ENCODE data around the gene FDX1.
"Not testable (repeated sequence)": the region's sequence is repeated elsewhere in the genome, so short reads cannot be mapped to it uniquely, and the experiment has no call there.

The FDX1 gene

DNA sequence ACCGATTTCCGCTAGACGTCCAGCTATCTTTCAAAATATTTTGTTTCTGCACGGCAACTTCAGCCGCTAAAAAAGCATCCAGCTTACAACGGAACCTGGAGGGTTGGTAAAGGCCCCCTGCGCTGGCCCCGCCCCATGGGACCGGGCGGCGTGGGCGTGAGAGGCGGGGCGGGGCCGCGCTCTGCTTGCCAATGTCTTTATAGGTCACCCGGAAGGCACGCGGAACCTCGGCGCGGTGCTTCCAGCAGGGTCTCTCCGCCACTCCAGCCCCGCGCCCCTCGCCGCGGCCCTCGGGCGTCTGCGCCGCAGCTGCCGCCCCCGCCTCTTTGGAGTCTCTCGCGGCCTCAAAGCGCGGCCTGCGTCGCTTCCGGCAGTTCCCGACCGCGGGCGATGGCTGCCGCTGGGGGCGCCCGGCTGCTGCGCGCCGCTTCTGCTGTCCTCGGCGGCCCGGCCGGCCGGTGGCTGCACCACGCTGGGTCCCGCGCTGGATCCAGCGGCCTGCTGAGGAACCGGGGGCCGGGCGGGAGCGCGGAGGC is at the start of gene FDX1:
Gene FDX1, plus strand, starts transcription at position 218 of the 536 bp plus-strand sequence. Its CDS starts 173 bp downstream, at position 391.
- peak; percentile 92 for DNase-seq

- no peak for DNase-seq
These were observed 48.7 kb upstream of the FDX1 start for GRCh38 chr11:110380836-110381622.

- DNase-seq = not testable (repeated sequence)
These were observed 41.5 kb upstream of the FDX1 start for GRCh38 chr11:110388231-110388630.

DNA sequence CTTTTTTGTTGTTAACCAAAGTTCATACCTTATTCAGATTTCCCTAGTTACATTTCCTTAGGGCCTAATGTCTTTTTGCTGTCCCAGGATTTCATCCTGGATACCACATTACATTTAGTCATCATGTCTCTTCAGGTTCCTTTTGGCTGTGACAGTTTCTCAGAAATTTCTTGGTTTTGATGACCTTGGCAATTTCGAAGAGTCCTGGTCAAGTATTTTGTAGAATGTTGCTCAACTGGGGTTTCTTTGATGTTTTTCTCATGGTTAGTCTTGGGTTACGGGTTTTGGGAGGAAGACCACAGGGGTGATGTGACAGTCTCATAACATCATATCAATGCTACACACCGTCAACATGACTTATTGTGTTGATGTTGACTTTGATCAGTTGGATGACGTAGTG is 39.8 kb upstream of the FDX1 start:
- no peak for DNase-seq

GRCh38 chr11:110392056-110392455 is 37.7 kb upstream of the FDX1 start:
- DNase-seq = no peak

DNA sequence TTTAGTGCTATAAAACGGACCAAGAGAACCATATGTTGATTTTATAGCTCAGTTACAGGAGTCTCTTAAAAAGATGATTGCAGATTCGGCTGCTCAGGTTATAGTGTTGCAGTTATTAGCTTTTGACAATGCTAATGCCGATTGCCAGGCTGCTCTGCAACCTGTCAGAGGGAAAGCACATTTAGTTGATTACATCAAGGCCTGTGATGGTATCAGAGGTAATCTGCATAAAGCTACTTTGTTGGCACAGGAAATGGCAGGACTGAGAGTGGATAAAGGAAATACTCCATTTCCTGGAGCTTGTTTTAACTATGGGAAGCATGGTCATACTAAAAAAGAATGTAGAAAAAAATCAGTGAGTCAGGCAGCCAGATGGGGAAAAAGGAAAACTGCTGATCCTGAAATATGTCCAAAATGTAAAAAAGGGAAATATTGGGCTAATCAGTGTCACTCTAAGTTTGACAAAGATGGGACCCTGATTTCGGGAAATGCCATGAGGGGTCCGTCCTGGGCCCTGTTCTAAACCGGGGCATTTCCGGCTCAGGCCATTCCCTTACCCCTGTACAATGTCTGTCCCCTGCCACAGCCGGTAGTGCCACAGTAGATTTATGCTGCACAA is 32.0 kb upstream of the FDX1 start:
- DNase-seq = not testable (repeated sequence)

GRCh38 chr11:110403585-110403984 is 26.2 kb upstream of the FDX1 start:
- DNase-seq = not testable (repeated sequence)

DNA sequence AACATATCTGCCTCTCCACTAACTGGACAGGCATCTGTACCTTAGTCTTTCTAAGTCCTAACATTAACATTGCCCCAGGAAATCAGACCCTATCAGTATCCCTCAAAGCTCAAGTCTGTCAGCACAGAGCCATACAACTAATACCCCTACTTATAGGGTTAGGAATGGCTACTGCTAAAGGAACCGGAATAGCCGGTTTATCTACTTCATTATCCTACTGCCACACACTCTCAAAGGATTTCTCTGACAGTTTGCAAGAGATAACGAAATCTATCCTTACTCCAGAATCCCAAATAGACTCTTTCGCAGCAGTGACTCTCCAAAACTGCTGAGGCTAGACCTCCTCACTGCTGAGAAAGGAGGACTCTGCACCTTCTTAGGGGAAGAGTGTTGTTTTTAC is 24.1 kb upstream of the FDX1 start:
- not testable (repeated sequence) for DNase-seq

- no peak for DNase-seq
These were observed 22.4 kb upstream of the FDX1 start for GRCh38 chr11:110407315-110407714.

GRCh38 chr11:110409174-110409573 is 20.6 kb upstream of the FDX1 start:
- DNase-seq = no peak

GRCh38 chr11:110410651-110411050 is 19.1 kb upstream of the FDX1 start:
- DNase-seq = no peak

DNA sequence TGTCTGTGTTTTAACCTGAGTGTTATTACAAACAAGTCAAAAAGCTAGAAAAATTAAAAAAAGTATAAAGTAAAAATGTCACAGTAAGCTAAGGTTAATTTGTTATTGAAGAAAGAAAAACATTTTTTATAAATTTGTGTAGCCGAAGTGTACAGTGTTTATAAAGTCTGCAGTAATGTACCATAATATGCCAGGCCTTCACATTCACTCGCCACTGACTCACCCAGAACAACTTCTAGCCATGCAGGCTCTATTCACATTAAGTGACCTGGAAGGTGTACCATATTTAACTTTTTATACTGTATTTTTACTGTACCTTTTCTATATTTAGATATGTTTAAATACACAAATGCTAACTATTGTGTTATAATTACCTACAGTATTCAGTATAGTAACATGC is 14.7 kb upstream of the FDX1 start:
- DNase-seq = no peak

GRCh38 chr11:110421658-110422057 is 8.1 kb upstream of the FDX1 start:
- not testable (repeated sequence) for DNase-seq

DNA sequence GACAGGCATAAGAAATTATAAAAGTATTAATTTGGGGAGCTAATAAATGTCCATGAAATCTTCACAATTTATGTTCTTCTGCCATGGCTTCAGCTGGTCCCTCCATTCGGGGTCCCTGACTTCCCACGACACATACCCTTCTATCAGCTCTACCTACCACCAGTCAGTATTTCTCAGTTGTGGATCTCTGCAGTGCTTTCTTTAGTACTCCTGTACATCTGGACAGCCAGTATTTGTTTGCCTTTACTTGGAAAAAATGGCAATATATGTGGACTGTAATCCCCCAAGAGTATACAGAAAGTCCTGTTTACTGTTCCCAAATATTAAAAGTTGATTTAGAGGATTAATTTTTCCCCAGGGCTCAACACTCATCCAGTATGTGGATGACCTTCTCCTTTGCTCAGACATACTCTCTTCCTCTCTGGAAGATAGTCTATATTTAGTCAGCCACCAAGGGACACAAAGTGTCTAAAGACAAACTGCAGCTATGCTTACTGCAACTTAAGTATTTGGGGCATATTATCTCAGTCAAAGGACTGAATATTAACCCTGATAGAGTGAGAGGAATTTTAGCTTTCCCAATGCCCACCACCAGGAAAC is 7.3 kb upstream of the FDX1 start:
- no peak for DNase-seq

DNA sequence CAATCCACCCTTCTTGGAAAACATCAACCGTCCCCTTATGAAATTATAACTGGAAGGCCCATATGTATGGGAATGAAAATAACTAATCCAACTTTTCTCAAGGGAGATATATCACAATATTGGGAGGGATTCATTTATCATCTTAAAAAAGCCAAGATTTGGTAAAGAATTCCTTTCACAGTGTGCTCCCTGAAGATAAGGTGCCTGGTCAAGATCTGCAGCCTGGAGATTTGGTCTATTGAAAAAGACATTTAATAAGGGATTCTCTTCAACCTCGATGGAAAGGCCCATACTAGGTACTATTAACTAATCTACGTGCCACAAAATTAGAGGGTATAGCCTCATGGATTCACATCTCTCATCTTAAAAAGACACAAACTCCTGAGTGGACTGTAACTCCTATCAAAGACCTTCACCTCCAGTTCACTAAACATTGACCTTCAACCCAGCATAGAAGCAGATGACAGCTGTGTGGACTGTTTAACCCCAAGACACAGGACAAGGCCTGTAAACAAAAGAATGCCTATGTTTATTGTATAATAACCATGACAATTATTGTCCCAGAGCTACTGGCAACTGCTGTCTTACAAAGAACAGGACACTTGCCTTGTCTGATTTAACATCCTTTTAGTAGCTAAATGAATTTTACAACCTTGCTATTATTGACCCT is 4.8 kb upstream of the FDX1 start:
- no peak for DNase-seq

DNA sequence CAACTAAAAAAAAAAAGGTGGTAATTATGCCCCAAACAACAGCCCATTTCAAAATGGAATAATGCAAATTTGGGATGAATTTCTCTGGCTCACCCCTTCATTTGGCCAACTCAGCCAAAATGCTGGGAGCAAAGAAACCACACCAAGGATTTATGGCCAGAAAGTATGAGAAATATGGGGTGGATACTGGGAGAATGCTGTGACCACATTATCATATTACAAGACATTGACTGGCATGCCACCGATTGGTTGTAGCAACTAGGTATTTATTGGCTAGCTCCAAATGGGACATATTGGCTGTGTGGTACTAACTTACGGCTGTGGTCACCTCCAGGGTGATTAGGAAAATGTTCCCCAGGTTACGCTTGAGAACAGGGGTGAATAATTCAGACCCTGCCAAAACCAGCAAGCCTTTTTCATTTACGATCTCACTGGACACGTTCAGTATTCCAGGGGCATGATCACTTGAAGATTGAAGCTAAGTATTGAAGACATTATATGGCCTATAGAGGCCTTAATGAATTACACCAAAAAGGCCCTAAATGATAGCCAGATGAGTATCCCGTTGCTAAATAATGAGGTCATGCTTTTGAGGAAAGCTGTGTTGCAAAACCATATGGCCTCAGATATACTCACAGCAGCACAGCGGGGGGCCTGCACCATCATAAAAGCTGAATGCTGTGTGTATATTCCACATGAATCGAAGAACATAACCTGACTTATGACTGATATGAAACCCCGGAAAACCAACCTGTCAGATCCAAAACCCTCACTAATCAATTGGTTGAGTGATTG is 3.8 kb upstream of the FDX1 start:
- DNase-seq = no peak

GRCh38 chr11:110428040-110428439 is 1.7 kb upstream of the FDX1 start:
- no peak for DNase-seq

DNA sequence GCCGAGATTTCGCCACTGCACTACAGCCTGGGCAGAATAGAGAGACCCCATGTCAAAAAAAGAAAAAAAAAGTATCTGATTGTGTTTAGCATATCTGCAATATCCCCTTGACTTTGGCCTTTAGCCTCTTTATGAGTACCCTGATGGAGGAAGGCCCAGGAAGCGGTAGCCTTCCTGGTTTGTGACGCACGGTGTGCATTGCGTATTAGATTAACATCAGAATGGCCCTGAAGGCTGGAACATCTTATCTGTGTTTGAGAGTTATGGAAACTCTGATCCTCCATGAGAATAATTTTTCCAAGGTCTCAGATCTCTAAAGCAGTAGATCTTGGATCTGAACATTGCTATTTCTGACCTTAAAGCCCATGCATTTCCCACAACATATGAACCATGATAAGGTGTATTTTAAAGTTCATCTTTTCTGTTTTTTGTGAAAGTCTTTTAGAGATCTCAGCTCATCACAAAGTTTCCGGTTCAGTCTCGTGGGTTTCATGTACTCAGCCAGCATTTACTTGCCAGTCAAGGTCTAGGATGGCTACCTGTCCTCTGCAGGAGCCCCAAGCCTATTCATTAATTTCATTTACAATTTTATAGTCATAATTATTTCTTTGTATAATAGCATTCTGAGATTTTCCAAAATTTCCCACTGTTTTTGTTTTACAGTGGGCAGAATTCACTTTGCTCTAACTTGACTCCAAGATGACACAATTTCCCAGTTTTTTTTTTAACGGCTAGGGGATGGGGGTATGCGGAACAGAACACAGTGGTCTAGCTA is 605 bp upstream of the FDX1 start:
- DNase-seq = no peak

- no peak for DNase-seq
These were observed 711 bp downstream of the FDX1 start for GRCh38 chr11:110430267-110431050.

GRCh38 chr11:110431051-110431672 is 1.4 kb downstream of the FDX1 start:
- DNase-seq = no peak

Data from right forelimb (tissue), 1 donor.